GM12872 (cell line): ENCODE results near the gene CPNE9.

ENCODE experiments used
- TF ChIP-seq, protein P1 (sequence below): IDR thresholded peaks from 3 replicates; pipeline ENCODE4 v1.5.1; 2011; ENCODE audit warnings: low read depth, mild to moderate bottlenecking, low read length, moderate library complexity; ENCODE audit not compliant: insufficient read depth

Gene CPNE9

DNA sequence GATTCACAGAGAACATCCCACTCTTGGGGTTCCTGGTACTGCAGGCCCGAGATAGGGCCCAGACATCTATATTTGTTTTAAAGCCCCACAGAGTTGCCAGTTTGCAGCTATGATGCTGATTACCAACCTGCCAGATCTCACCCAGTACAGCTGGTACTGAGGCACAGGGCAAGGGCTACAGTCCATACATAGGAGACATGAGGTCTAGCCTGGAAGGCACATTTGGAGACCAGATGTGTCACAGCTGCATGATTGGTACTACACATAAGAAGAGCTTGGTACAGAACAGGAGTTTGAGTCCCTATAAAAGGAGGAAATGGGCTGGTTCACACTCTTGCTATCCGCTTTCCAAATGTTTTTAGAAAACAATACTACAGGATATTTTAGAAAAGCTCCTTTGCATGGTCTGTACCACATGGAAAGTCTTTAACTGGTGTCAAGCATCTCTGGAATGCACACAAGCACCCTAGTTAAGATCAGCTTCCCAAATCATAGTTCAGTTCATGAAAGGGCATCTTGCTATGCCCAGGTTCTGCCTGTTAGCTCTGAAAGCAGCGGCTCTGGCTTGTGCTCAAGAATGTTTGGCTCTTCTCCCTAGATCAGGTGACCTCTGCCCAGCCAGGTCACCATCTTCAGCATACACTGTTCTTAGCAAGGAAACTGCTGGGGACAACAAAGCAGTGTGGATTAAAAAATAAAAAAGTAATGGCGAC lies 33.8 kb upstream of the CPNE9 start:
- TF ChIP-seq, protein P1, sequence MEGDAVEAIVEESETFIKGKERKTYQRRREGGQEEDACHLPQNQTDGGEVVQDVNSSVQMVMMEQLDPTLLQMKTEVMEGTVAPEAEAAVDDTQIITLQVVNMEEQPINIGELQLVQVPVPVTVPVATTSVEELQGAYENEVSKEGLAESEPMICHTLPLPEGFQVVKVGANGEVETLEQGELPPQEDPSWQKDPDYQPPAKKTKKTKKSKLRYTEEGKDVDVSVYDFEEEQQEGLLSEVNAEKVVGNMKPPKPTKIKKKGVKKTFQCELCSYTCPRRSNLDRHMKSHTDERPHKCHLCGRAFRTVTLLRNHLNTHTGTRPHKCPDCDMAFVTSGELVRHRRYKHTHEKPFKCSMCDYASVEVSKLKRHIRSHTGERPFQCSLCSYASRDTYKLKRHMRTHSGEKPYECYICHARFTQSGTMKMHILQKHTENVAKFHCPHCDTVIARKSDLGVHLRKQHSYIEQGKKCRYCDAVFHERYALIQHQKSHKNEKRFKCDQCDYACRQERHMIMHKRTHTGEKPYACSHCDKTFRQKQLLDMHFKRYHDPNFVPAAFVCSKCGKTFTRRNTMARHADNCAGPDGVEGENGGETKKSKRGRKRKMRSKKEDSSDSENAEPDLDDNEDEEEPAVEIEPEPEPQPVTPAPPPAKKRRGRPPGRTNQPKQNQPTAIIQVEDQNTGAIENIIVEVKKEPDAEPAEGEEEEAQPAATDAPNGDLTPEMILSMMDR = no peak

DNA sequence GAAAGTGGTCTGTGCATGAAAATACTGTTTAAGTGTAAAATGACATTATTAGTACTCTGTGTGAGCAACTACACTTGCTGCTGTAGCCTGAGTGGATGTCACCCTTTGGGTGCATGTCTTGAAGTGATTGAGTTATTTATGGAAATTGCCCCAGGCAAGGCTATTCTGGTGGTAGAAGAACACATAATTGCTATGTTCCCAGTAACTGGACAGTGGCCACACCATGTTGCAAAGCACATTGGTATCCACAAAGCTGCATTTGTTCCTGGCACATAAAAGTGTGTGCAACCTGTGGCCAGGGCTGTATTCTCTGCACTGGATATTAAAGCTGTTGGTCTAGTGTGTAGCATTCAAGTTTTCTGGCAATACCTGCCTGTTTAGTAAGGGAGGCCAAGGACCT lies 30.6 kb upstream of the CPNE9 start:
- TF ChIP-seq, protein P1 = no peak

DNA sequence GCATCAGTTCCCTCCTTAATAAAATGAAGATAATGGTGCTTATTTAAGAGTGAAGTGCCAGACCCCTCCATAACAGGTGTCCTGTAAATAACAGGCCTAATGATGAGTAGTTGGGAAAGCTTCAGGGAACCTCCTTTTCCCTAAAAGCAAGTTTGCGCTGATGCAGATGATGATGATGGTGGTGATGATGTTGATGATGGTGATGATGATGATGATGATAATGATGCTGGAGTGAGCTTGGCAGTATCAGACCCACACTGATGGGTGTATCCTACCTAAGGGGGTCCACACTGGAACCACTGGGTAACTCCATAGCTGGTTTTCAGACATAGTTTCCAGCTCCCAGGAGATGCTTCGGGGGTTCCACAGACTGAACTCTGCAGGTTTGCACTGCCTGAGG lies 29.9 kb upstream of the CPNE9 start:
- TF ChIP-seq, protein P1 = no peak

DNA sequence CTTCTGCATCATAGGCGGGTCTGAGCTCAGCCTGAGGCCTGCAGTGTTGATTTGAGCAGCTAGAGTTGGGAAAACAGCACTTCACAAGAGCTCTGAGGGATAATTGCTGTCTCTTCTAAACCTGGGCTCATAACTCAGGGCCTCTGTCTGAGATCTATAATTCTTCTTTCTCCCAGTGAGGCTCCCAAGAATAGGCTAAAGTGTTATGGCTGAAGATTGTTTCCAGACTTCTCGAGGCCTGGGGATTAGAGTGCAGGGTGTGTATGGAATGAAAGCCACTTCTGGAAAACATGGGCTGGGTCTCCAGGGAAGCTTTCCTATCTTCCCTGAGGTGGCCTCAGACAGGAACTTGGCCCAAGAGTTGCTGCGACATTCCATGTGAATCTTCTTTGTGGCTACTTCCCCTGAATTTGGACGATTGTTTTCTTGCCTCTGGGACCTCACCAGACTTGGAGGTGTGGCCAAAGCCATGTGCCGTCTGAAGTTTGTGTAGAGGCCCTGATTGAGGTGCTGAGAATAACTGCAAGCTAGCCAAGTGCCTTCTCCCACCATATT lies 27.8 kb upstream of the CPNE9 start:
- TF ChIP-seq, protein P1 = no peak

DNA sequence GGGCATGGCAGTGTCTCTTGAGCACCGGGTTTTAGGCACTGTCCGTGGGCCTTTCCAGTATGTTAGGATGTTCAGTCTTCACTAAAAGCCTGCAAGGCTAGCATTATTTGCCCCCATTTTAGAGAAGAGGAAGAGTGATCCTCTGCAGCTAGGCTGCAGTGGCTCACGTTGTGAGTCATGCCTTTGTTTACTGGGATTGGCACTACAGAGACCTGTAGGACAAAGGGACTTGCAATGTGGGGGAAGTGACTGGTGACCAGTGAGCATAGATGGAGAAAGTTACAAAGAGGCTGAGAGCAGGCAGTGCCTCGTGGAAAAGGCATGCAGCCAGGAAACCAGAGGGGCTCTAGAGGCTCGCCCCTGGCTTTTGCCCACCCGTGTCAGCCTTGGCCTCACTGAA lies 26.8 kb upstream of the CPNE9 start:
- TF ChIP-seq, protein P1 = no peak

DNA sequence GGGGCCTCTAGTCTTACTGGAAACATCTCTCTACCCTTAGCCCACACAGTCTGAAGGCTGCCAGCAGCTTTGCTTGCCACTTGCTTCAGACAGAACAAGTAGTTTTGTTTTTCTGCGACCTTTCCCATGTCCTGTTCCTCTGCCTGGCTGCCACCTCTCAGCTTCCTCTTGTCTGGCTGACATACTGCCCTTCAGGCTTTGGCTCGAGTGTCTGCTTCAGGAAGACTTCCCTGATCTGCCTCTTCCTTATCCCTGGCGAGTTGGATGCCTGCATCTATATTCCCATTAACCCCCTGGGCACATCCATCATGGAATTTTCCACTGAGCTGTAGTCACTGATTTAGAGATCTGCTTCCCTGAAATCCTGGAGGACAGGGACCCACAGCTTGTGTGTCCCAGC lies 25.1 kb upstream of the CPNE9 start:
- TF ChIP-seq, protein P1 = no peak

DNA sequence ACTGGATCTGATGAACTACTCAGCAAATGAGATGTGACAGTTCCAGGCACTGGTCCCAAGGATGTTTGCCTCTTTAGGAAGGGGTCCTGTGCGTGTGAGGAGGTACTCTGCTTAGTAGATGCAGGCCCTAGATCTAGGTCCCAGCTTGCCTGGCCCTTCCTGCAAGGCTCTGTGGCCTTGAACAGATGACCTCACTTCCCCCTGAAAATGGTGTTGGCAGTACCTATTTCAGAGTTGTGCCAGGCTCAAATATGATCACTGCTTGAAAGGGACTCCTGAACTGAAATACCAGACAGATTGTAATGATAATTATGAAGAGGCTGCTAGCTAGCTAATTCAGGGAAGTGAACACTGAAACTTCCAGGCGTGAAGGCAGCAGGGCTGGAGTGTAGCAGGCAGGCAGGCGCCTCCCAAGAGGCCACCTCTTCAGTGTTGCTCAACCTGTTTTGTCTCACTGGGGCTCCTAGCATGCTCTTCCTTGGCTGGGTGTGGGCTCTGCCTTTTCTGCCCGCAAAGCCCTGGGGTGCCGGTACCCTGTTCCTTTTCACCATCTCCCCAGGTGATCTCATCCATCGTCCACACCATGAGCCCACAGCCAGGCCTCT lies 24.1 kb upstream of the CPNE9 start:
- TF ChIP-seq, protein P1 = no peak
